T-helper 2 cell treated with Interferon-gamma antibody and Interleukin-4, amounts not matched to agents 5 μg/mL and 100 μg/mL, for 36 hours (primary cell): ENCODE results near the gene NCF2.

ENCODE experiments used
- DNase-seq: peaks from one replicate; pipeline ENCODE4 v3.0.0; 2021; ENCODE audit warnings: low spot score
- H3K27ac Mint-ChIP-seq: one replicate; pipeline ENCODE4 v1.8.0; 2021; ENCODE audit warnings: mild to moderate bottlenecking, mixed read lengths
- H3K27me3 Mint-ChIP-seq: one replicate; pipeline ENCODE4 v1.8.0; 2021; ENCODE audit warnings: low read depth, mixed read lengths
- H3K36me3 Mint-ChIP-seq: one replicate; pipeline ENCODE4 v1.8.0; 2021; ENCODE audit warnings: low read depth, mixed read lengths
- H3K4me1 Mint-ChIP-seq: one replicate; pipeline ENCODE4 v1.8.0; 2021; ENCODE audit warnings: low read depth, mixed read lengths
- H3K4me3 Mint-ChIP-seq: one replicate; pipeline ENCODE4 v1.8.0; 2022; ENCODE audit warnings: mild to moderate bottlenecking, moderate library complexity, mixed read lengths
- H3K9me3 Mint-ChIP-seq: one replicate; pipeline ENCODE4 v1.8.0; 2021; ENCODE audit warnings: mixed read lengths

Gene NCF2

DNA sequence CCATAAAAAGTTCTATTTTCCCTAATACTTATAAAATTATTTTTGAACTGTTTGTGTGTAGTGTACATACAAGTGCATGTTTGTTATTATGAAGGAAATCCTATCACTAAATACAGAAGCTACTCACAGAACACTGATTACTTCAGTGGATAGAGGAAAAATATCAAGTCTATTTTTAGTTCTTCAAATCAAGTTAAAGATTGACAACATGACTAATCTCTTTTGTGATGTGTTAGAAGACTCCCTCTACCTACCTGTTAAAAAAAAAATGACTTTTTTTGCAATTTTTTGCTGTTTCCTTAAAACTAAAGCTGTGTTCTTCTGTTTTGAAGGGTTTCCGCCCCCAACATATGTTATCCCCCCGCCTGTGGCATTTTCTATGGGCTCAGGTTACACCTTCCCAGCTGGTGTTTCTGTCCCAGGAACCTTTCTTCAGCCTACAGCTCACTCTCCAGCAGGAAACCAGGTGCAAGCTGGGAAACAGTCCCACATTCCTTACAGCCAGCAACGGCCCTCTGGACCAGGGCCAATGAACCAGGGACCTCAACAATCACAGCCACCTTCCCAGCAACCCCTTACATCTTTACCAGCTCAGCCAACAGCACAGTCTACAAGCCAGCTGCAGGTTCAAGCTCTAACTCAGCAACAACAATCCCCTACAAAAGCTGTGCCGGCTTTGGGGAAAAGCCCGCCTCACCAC lies 45.5 kb downstream of the NCF2 start:
- H3K27me3 Mint-ChIP-seq = no peaks in the 10 kb centered on the region
- H3K4me1 Mint-ChIP-seq = peaks cover 10% of the 10 kb centered on the region
- H3K9me3 Mint-ChIP-seq = no peaks in the 10 kb centered on the region
- no peak for DNase-seq
- H3K36me3 Mint-ChIP-seq = peaks cover 68% of the 10 kb centered on the region
- H3K4me3 Mint-ChIP-seq = no peak overlapping the region
- no peak overlapping the region for H3K27ac Mint-ChIP-seq

DNA sequence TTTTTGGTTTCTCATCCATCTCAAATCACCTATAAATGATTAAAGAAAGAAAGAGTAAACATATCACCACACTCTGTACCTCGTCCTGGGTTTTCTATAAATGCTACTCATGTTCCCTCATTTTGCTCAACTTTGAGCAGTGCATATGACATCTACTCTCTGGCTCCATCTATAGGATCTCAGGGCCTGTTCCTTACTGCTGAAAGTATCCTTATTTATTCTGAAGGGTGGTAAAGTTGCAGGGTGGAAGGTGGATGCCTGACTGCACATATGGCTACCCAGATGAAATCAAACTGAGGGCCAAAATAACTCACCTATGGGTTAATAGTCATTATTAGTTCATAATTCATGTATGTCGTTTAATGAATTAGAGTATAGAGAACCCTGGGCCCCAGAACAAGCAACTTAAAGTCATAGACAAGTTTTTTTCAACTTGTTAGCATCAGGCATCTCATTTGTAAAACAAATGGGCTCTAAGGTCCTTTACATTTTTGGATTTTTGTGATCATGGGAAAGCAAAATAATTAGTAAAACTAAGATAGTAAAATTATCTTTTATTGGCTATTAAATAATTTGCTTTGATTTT lies 46.5 kb downstream of the NCF2 start:
- Mint-ChIP-seq H3K4me3 (no peak overlapping the region), H3K9me3 (no peaks in the 10 kb centered on the region)
- no peak for DNase-seq

DNA sequence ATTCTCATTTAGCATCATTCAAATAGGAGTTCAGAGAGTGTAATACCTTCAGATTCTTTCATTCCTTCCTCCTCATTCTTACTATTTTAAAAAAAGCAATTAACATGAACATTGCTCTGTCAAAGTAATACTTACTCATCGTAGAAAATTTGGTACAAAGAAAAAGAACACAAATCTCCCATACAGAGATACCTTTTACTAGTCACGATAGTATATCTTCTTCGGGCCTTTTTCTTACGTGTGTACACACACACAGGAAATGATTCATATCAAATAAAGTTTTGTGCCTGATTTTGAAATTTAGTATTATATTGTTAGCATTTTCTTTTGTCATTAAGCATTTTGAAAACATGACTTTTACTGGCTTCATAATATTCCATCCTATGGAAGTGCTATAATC lies 52.9 kb downstream of the NCF2 start:
- Mint-ChIP-seq H3K4me3 (no peak overlapping the region), H3K27ac (no peak overlapping the region), H3K9me3 (no peaks in the 10 kb centered on the region), H3K36me3 (peaks cover 65% of the 10 kb centered on the region), H3K4me1 (peaks cover 5% of the 10 kb centered on the region), H3K27me3 (no peaks in the 10 kb centered on the region)
- no peak for DNase-seq

More for the DNA sequence above, 46.5 kb downstream of the NCF2 start:
- Mint-ChIP-seq H3K27me3 (no peaks in the 10 kb centered on the region), H3K36me3 (peaks cover 69% of the 10 kb centered on the region), H3K27ac (no peak overlapping the region), H3K4me1 (peaks cover 10% of the 10 kb centered on the region)

DNA sequence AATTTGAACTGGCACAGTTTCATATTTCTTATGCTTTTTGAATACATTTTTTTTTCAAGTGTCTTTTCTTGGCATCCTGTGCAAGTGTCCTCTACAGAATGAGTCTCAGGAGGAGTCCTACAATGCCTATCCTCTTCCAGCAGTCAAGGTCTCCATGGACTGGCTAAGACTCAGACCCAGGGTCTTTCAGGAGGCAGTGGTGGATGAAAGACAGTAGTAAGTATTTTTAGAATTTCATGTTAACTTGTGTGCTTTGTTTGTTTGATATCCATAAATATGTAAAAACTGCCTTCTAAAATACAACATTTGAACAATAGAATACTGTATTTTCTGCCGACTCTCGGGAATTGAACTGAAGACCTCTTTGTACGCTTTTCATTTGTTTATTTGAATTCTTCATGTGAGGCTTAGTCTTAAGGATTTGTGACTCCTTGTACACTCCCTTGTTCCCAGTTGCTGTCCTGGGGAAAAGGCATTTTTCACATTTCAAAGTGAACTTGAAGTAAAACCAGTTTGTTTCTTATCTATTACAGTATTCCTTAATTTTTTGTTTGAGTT lies 56.6 kb downstream of the NCF2 start:
- Mint-ChIP-seq H3K36me3 (peaks cover 54% of the 10 kb centered on the region), H3K9me3 (no peaks in the 10 kb centered on the region), H3K4me1 (peaks cover 1% of the 10 kb centered on the region), H3K27me3 (no peaks in the 10 kb centered on the region), H3K27ac (no peak overlapping the region), H3K4me3 (no peak overlapping the region)
- no peak for DNase-seq

DNA sequence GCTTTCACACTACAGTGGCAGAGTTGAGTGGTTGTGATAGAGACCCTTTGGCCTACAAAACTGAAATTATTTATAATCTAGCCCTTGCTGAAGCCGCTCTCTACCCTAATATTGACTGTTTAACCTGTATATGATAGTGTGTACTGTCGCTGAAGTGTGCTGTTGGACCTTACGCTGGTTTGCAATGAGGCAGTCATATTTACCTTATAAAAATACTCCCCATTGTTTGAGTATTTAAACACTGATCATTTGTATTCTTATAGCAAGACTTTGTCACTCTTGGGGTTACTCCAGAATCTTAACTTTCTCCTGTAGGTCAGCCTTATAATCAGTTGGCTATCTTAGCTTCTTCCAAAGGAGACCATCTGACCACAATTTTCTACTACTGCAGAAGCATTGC lies 61.7 kb downstream of the NCF2 start:
- no peak for DNase-seq
- H3K36me3 Mint-ChIP-seq = peaks cover 39% of the 10 kb centered on the region
- no peaks in the 10 kb centered on the region for H3K9me3 Mint-ChIP-seq
- H3K4me3 Mint-ChIP-seq = no peak overlapping the region
- no peaks in the 10 kb centered on the region for H3K27me3 Mint-ChIP-seq
- no peaks in the 10 kb centered on the region for H3K4me1 Mint-ChIP-seq
- no peak overlapping the region for H3K27ac Mint-ChIP-seq

DNA sequence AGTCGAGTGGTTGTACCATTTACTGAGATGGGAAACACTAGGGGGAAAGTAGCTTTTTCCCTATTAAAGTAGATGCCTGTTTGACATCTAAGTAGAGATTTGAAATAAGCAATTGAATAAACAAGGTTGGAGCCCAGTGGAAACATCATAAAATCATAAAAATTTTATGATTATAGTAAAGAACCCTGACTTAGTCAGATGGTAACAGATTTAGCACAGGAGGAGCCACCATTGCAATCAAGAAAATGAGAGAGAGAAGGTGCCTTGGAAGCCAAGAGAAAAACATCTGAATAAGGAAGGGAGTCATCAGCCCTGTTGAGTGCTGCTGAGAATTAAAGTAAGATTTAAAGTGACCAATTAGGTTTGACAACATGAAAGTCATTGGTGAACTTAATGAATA lies 68.2 kb downstream of the NCF2 start:
- Mint-ChIP-seq H3K36me3 (peaks cover 50% of the 10 kb centered on the region), H3K27ac (no peak overlapping the region), H3K4me3 (no peak overlapping the region), H3K4me1 (peaks cover 6% of the 10 kb centered on the region), H3K27me3 (no peaks in the 10 kb centered on the region), H3K9me3 (no peaks in the 10 kb centered on the region)
- no peak for DNase-seq

DNA sequence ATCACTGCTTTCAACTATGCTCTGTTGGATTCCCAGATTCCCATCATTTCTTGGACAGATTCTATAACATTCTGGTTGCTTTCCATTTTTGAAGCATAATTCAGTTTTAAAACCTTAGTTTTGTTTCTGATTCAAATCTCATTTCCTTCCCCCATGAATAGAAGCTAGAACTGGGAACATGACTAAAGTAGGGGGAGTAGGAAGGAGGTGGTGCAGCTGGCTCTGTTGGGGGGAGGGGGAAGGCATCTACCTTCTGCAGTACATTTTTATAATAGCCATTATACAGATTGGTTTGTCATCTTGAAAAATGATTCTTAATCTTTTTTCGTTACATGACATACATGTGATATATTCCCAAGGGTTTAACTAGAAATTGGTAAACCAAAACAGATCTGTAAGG lies 69.9 kb downstream of the NCF2 start:
- DNase-seq = no peak
- H3K4me3 Mint-ChIP-seq = no peak overlapping the region
- peaks cover 6% of the 10 kb centered on the region for H3K4me1 Mint-ChIP-seq
- H3K27ac Mint-ChIP-seq = no peak overlapping the region
- H3K36me3 Mint-ChIP-seq = peaks cover 55% of the 10 kb centered on the region
- H3K9me3 Mint-ChIP-seq = no peaks in the 10 kb centered on the region
- H3K27me3 Mint-ChIP-seq = no peaks in the 10 kb centered on the region

DNA sequence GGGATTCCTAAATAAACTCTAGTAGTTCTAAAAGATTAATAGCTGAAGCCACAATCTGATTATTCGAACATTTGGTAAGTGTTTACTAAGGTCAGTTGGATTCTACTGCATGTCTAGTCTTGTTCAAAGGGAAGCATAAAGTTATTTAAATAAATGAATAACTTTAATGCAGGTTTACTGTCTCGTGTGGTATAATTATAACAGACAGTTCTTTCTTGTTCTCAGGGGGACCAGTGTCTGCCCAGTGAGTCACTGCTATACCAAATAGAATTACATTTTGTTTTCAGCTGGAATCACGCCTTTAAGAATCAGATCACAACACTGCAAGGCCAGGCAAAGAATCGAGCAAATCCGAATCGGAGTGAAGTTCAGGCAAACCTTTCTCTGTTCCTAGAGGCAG lies 72.9 kb downstream of the NCF2 start:
- DNase-seq = no peak
- Mint-ChIP-seq H3K27ac (no peak overlapping the region), H3K9me3 (no peaks in the 10 kb centered on the region), H3K36me3 (peaks cover 47% of the 10 kb centered on the region), H3K4me3 (no peak overlapping the region), H3K27me3 (no peaks in the 10 kb centered on the region), H3K4me1 (peaks cover 9% of the 10 kb centered on the region)

DNA sequence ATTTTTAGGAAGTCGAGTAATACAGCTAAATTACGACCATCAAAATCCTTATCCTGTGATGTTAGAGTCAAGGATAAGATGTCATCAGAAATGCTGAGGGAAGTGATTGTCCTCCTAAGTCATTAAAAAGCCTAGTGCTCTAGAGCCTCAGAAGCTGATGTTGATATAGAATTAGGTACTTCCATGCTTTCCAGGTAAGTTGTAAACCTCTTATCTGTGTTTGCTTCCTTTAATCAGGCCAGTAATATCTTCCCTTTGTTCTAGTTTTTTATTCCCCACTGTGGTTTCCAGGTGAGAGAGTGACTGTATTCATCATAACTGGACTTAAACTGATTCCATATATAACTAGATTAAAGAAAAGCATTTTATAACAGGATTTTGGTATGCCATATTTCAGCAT lies 73.5 kb downstream of the NCF2 start:
- Mint-ChIP-seq H3K27me3 (no peaks in the 10 kb centered on the region), H3K4me1 (peaks cover 11% of the 10 kb centered on the region), H3K27ac (no peak overlapping the region), H3K9me3 (no peaks in the 10 kb centered on the region), H3K4me3 (no peak overlapping the region), H3K36me3 (peaks cover 42% of the 10 kb centered on the region)
- no peak for DNase-seq

DNA sequence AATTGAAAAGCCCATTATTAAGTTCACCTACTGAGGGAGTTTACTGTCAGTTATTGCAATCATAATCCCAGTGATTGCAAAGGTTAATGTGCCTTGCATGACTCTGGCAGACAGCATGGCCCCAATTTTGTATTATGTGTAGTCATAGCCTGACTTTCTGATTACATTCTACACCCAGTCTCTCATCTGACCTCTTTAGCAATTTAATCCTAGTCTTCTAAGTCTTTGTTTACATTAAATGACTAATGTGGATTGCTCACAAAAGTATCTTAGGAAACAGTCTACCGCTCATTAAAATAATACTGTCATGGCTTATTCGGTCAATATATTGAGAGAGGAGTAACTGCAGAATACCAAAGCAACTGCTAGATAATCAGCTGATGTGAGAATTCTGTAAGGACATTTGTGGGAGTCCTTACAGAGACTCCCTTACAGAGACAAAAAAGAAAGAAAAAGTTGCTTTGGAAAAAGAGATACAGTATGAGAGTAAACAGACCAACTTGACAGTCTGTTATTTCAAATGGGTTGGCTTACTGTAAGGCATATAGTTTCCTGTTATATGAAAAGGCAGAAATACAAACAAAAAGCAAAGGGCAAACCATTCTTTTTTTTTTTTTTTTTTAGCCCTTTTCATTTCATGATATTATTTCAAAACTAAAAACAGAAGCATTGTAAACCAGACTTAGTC lies 75.1 kb downstream of the NCF2 start:
- Mint-ChIP-seq H3K27me3 (no peaks in the 10 kb centered on the region), H3K4me3 (no peak overlapping the region), H3K36me3 (peaks cover 32% of the 10 kb centered on the region), H3K27ac (no peak overlapping the region), H3K4me1 (peaks cover 12% of the 10 kb centered on the region), H3K9me3 (no peaks in the 10 kb centered on the region)
- no peak for DNase-seq

DNA sequence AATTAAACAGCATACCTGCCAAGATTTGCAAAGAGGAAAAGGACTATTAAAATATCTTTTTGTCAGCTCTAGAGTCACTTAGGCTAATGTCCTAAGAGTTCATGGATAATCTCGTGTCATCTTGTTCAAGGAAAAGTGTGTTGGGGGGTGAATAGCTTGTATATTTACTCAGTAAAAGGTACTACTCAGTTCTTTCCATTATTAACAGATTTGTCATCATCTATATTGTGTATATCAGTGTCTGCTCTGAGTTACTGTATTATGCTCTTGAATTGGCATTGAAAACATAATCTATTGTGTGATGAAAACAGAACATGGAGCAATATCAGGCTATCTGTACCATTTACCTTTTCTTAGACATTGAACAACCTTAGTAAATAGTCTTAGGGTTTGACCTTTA lies 76.0 kb downstream of the NCF2 start:
- Mint-ChIP-seq H3K9me3 (no peaks in the 10 kb centered on the region), H3K27ac (no peak overlapping the region), H3K27me3 (no peaks in the 10 kb centered on the region), H3K4me3 (no peak overlapping the region), H3K4me1 (peaks cover 11% of the 10 kb centered on the region), H3K36me3 (peaks cover 28% of the 10 kb centered on the region)
- no peak for DNase-seq

DNA sequence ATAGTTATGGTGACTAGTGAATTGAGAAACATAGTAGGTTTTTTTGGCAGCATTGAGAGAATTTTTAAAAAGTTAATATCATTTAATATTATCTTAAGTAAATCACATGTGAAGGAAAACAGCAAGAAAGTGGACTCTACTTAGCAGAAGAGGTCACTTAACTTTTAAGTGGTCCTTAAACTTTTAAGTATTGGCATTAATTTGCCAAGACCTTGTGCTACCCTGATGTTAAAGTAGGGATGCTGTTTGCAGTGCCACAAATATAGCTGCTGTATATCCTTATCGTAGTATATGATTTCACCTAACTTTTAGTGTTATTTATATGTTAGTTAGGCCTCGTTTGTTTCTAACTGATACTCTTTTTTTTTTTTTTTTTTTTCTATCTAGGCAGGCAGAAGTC lies 77.8 kb downstream of the NCF2 start:
- H3K9me3 Mint-ChIP-seq = no peaks in the 10 kb centered on the region
- H3K27ac Mint-ChIP-seq = no peak overlapping the region
- no peak overlapping the region for H3K4me3 Mint-ChIP-seq
- H3K4me1 Mint-ChIP-seq = peaks cover 11% of the 10 kb centered on the region
- DNase-seq = no peak
- H3K27me3 Mint-ChIP-seq = no peaks in the 10 kb centered on the region
- peaks cover 19% of the 10 kb centered on the region for H3K36me3 Mint-ChIP-seq

DNA sequence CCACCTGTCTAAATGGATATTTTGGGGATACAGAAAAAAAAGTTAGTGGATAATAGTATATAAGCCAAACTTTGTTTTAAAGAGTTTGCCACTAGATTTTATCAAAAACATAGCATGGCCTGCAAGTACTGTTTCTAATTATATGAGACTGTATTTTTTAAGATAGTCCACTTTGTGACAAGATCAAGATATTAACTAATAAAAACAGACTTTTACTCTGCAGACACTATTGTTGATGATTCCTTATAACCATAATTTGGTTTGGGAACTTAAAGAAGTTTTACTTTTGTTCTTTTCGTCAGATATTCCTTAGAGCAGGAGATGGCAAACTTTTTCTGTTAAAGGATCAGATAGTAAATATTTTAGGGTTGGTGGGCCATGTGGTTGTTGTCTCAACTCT lies 81.6 kb downstream of the NCF2 start:
- Mint-ChIP-seq H3K4me1 (peaks cover 11% of the 10 kb centered on the region), H3K27me3 (no peaks in the 10 kb centered on the region), H3K36me3 (peaks cover 5% of the 10 kb centered on the region), H3K27ac (no peak overlapping the region), H3K9me3 (no peaks in the 10 kb centered on the region), H3K4me3 (no peak overlapping the region)
- DNase-seq = no peak

DNA sequence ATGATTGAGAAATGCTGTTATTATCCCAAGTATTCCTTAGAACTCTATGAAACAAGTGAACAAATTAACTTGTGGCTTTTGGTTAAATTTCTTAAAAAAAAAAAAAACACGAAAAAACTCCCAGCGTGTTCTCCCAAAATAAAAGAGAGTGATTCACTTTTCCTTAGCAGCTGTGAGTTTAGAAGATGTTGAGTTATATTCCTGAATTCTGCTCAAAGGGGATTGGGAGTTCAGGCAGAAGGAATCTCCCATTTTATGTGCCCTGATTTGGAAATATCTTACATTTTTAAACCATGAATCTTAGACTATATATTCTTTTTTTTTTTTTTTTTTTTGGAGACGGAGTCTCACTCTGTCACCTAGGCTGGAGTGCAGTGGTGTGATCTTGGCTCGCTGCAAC lies 83.7 kb downstream of the NCF2 start:
- no peak for DNase-seq
- Mint-ChIP-seq H3K4me3 (no peak overlapping the region), H3K36me3 (peaks cover 3% of the 10 kb centered on the region), H3K27me3 (no peaks in the 10 kb centered on the region), H3K27ac (no peak overlapping the region), H3K9me3 (no peaks in the 10 kb centered on the region), H3K4me1 (peaks cover 16% of the 10 kb centered on the region)
